Putamen (tissue), 1 donor: ENCODE measurements around the gene AP3D1.

Experiments
- DNase-seq: peaks from one replicate; pipeline ENCODE4 v3.0.0-alpha.2; 2016; ENCODE audit warnings: low spot score

AP3D1 gene

GRCh38 chr19:2181633-2181997 is 30.2 kb upstream of the AP3D1 start:
- DNase-seq: peak; percentile 55

GRCh38 chr19:2180881-2181632 is 29.7 kb upstream of the AP3D1 start:
- peak; percentile 58 for DNase-seq

DNA sequence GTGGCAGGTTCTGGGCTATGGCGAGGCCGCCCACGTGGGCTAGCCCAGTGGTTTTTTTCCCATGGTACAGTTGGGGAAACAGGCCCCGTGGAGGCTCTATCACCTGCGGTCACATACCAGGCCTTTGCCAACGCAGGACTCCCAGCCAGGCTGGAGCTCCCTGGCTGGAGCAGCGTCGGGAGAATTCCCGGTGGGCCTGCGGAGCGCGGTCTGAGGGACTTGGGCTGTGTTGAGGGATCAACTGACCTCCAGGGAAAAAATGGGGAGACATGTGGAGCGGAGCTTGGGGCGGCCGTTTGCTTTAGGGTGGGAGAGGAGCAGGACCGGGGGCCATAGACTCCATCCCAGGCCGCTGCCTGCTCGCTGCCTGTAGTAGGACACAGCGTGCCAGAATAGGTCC is 28.7 kb upstream of the AP3D1 start:
- DNase-seq: no peak

DNA sequence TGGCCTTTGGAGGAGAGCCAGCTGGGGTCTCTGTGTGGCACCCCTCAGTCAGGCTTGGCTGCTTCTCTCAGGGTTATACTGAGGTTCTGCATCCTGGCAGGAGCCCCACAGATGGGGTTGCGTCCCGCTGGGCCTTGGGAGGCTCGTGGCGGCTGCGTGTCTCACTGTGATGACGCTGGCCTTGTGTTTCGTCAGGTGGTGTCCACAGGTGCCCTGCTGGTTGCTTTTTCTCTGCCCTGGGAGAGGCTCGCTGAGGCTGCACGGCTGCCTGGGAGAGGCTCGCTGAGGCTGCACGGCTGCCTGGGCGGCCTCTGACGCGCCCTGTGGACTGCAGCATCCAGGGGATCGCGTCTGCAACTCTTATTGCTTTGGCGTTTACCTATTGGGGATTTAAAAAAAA is 27.7 kb upstream of the AP3D1 start:
- no peak for DNase-seq

DNA sequence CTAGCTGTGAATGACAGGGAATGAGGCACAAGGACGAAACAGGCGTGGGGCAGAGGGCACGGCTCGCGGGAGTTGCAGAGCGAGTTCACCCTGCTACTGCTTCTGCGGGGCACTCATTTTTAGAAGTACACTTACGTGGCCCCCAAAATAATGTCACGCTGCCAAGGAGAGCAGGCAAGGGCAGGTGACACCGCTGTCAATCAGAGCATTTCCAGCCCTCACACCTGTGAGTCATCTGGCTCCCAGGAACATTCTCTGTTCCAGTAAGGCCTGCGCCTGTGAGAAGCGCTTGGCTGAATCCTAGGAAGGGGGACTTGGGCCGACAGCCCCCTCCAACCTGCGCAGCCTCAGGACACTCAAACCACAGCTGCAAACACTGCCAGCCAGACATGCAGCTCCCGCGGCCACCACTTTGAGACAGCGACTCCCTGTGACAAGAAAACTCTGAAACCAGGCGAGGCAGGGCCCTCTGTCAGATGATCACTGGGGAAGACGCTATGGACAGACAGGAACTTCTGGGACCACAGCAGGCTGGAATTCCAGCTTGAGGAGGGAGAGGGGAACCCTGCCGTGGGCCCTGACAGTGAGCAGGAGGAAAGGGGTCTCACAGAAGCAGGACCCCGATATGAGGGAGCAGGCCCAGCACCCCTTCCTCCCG is 25.1 kb upstream of the AP3D1 start:
- DNase-seq: peak; percentile 76

- no peak for DNase-seq
Measured at GRCh38 chr19:2175742-2176141, 24.4 kb upstream of the AP3D1 start.

DNA sequence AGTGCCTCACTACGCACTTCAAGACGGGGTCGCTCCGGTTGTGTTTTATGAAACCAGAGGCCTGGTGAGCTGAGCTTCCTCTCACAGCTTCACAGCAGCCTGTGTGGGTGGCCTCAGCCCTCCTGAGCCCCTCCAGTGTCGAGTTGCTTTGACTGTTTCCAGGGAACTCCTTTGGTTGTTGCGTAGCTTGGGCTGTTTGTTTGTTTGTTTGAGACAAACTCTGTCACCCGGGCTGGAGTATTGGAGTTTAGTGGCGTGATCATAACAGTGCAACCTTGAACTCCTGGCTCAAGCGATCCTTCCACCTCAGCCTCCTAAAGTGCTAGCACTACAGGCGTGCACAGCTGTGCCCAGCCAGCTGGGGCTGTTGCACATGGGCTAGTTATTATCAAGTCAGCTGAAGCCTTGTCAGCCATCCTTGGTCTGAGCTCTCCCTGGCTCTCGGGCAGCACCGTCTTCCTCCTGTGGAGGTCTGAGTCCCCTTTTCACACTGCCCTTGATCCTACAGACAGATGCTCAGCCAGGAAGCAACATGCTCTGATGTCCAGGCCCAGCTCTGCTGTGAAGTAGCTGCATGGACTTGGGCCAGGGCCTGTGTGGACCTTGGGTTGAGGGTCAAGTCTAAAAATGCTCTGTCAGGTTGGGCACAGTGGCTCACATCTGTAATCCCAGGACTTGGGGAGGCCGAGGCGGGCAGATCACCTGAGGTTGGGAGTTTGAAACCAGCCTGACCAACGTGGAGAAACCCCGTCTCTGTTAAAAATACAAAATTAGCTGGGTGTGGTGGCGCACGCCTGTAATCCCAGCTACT is 22.6 kb upstream of the AP3D1 start:
- DNase-seq: no peak

- no peak for DNase-seq
Measured at GRCh38 chr19:2173388-2173766, 22.0 kb upstream of the AP3D1 start.

GRCh38 chr19:2171349-2172145 is 20.2 kb upstream of the AP3D1 start:
- no peak for DNase-seq

DNA sequence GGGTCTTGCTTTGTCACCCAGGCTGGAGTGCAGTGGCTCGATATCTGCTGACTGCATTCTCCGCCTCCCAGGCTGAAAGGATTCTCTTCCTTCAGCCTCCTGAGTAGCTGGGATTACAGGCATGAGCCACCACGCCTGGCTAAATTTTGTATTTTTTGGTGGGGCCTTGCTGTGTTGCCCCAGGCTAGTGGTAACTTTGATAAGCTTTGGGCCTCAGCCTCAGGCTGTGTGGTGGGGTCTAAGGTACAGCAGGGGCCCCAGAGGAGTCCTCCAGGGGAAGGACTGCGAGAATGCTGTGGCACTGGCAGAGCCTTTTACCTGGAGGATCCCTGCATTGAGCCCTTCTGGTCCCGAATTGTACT is 19.6 kb upstream of the AP3D1 start:
- DNase-seq: no peak

DNA sequence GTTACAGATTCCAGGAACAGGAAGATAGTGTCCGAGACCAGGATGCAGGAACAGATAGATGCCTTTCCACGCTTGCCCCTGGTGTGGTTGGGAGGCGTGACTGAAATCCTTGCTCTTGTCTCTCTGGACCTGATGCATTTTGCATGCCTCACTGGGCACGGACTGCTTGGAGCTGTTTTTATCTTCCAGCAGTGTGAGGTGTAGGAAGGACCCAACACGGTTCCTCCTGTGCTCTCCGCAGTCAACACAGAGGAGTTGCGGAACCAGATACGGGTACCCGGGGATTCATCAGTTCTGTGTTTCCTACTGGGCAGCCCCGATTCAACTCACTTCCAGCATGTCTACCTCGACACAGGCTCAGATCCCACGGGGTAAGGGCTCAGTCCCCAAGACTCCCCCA is 18.9 kb upstream of the AP3D1 start:
- no peak for DNase-seq

DNA sequence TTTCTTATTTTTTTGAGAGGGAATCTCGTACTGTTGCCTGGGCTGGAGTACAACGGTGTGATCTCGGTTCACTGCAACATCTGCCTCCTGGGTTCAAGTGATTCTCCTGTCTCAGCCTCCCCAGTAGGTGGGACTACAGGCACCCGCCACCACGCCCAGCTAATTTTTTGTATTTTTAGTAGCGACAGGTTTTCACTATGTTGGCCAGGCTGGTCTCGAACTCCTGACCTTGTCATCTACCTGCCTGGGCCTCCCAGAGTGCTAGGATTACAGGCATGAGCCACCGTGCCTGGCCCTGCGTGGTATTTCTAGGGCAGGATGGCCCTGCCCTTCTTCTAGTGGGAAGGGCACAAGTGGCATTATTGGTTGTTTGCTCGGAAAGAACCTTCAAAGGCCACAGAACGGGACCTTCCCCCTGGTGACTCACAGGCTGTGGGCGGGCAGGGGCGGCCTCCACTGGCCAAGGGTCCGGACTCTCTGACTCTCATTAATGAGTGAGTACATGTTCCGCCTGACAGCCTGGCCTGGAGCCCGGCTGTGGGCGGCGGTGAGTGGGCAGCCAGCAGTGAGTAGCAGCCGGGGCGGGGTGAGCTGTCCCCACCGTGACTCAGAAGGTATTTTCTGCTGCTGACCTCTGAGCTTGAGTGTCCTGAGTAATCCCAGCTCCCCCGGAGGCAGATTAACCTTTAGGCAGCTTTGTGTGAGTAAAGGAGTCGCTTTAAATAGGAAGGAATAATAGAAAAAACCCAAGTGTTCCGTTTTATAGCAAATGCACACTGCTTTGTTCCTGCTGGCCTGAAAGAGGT is 17.5 kb upstream of the AP3D1 start:
- peak; percentile 89 for DNase-seq

DNA sequence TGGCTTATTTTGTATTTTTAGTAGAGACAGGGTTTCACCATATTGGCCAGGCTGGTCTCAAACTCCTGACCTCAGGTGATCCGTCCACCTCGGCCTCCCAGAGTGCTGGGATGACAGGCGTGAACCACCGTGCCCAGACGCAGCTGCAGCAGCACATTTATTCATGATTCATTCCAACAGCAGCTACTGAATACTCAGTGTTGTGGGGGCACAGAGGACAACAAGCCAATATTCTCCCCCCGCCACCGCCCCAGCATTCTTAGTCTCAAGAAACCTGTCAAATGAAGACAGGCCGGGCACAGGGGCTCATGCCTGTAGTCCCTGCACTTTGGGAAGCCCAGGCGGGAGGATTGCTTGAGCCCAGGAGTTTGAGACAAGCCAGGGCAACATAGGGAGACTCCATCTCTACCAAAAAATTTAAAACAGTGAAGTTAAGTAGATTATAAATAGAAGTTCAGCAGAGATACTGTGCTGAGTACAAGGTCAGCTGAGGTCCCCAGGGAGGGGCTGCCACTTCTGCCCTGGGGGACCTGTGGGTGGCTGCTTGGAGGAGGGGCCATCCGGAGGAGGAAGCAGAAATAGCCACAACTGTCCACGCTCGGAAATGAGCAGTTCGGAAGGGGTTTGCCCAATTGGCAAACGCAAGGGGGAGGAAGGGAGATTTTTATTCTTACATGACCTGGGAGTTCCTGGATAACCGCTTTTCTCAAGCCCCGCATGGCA is 16.7 kb upstream of the AP3D1 start:
- peak; percentile 53 for DNase-seq

- DNase-seq: peak; percentile 49
Measured at GRCh38 chr19:2166741-2167738, 15.7 kb upstream of the AP3D1 start.

- DNase-seq: no peak
Measured at GRCh38 chr19:2164020-2164998, 12.9 kb upstream of the AP3D1 start.

DNA sequence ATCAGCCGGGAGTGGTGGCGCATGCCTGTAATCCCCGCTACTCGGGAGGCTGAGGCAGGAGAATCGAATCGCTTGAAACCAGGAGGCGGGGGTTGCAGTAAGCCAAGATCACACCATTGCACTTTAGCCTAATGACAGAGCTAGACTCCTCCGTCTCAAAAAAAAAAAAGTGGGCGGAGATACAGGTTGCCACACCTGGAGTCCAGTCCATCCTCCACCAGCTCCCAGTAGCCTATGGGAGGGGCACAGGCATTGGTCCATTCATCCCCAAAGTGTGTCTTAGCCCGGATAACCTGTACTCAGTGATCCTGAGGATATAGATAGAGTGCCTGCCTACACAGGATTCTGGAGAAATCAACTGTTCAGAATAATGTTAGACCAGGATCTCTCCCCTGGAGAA is 9.0 kb upstream of the AP3D1 start:
- no peak for DNase-seq

- DNase-seq: no peak
Measured at GRCh38 chr19:2157452-2157851, 6.1 kb upstream of the AP3D1 start.

DNA sequence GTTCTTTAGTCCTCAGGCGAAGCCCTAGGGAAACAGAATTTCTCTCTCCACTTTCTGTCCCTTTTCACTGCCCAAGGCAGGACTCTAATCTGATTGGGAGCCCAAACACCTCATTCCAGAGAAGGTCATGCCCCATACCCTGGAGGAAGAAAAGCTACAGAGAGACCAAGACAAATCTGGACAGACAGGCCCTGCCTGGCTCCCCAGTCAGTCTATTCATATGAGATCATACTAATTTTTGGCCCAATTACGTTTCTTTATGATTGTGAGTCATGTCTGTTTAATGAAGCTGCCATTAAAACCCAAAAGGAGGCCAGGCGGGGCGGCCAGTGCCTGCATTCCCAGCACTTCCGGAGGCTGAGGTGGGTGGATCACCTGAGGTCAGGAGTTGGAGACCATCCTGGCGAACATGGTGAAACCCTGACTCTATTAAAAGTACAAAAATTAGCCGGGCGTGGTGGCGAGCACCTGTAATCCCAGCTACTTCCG is 3.3 kb upstream of the AP3D1 start:
- DNase-seq: no peak
